ENCODE data around the gene OPRM1. TPM values are rescaled to one million over a fixed set of nuclear protein-coding genes. Genes with fewer than 3 reads are reported as not detected.
"Not testable (repeated sequence)": the region's sequence is repeated elsewhere in the genome, so short reads cannot be mapped to it uniquely, and the experiment has no call there.

Gene OPRM1
- total and polyA plus RNA-seq, 11 donors, result not detected

GRCh38 chr6:154071711-154072110 is 32.7 kb downstream of the OPRM1 start:
- no peak overlapping the region for H3K4me3 ChIP-seq
- intact Hi-C loops (cut with DNase I), result no loop called here
- TF ChIP-seq POLR2A (IDR thresholded peaks at IDR 0.05) (no peak), CTCF (IDR thresholded peaks at IDR 0.05) (no peak)
- peaks cover 0 to 3% (median 0%) of the 10 kb centered on the region in 9 donors for H3K27me3 ChIP-seq
- DNase-seq (no peak), ATAC-seq (no peak)
- 62 to 83% (median 73%) methylated on average over 1 of the region's 1 CpG for WGBS, 4 donors
- H3K4me1 ChIP-seq, result no peaks in the 10 kb centered on the region
- H3K36me3 ChIP-seq, result no peaks in the 10 kb centered on the region
- H3K9me3 ChIP-seq, result peaks cover 0 to 12% (median 0%) of the 10 kb centered on the region in 12 donors
- H3K27ac ChIP-seq, result no peak overlapping the region

GRCh38 chr6:154078596-154078995 is 39.6 kb downstream of the OPRM1 start:
- H3K9me3 ChIP-seq; H3K4me1 ChIP-seq; H3K4me3 ChIP-seq; intact Hi-C loops (cut with DNase I); H3K36me3 ChIP-seq; ATAC-seq; H3K27ac ChIP-seq; H3K27me3 ChIP-seq; DNase-seq: not testable (repeated sequence)
- 76 to 87% (median 82%) methylated on average over 2 of the region's 2 CpGs for WGBS, 4 donors

DNA sequence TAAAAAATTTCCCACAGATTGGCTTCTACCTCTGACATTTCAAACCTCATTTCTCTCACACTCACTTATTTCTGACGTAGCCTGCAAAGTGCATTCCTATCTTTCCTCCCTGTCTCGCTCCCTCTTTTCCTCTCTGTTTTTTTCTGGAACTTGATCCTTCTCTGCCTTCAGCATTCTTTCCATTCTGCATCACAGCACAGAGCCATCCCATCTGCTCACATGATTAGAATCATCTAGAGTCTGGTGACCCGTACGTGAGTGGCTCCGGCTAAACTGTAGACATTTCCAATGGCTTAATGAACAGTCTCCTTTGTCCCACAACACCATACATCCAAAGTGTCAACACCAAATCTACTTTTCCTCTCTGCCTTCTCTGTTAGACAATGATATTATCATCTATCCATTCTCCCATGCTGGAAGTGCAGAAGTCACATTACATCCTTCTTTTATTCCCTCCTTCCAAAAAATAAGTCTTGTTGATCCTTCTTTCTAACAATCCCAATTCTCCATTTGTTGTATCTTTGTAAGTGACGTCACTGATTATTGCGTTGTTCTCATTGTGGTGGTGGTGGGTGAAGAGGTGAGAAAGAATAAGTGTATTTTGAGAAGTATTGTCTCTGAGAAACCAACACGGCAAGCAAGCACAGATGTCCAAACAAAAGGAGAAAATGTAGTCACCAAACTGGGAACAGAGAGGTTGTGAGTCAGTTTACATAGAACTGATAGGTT is 41.6 kb downstream of the OPRM1 start:
- no peak overlapping the region for H3K27ac ChIP-seq

GRCh38 chr6:154086510-154086909 is 47.5 kb downstream of the OPRM1 start:
- Histone ChIP-seq H3K36me3 (no peaks in the 10 kb centered on the region), H3K27me3 (no peaks in the 10 kb centered on the region), H3K27ac (no peak overlapping the region), H3K4me1 (no peaks in the 10 kb centered on the region), H3K9me3 (no peaks in the 10 kb centered on the region), H3K4me3 (no peak overlapping the region)
- no peak for DNase-seq
- TF ChIP-seq POLR2A (IDR thresholded peaks at IDR 0.05) (no peak), CTCF (IDR thresholded peaks at IDR 0.05) (no peak)
- intact Hi-C loops (cut with DNase I), result no loop called here
- ATAC-seq, result no peak
- WGBS, 4 donors, result 42 to 61% (median 53%) methylated on average over 3 of the region's 3 CpGs

More for the DNA sequence above, 41.6 kb downstream of the OPRM1 start:
- no peaks in the 10 kb centered on the region for H3K4me1 ChIP-seq
- no peaks in the 10 kb centered on the region for H3K36me3 ChIP-seq
- H3K9me3 ChIP-seq, result no peaks in the 10 kb centered on the region
- intact Hi-C loops (cut with DNase I), result no loop called here
- 48 to 56% (median 52%) methylated on average over 8 of the region's 8 CpGs for WGBS, 4 donors
- ATAC-seq (no peak), DNase-seq (no peak)
- H3K4me3 ChIP-seq, result no peak overlapping the region
- no peak for TF ChIP-seq POLR2A (IDR thresholded peaks at IDR 0.05)
- TF ChIP-seq CTCF (IDR thresholded peaks at IDR 0.05), result no peak
- H3K27me3 ChIP-seq, result no peaks in the 10 kb centered on the region

All from heart left ventricle (tissue), 16 donors.